ENCODE results near the gene RTN1.

RTN1 gene

DNA sequence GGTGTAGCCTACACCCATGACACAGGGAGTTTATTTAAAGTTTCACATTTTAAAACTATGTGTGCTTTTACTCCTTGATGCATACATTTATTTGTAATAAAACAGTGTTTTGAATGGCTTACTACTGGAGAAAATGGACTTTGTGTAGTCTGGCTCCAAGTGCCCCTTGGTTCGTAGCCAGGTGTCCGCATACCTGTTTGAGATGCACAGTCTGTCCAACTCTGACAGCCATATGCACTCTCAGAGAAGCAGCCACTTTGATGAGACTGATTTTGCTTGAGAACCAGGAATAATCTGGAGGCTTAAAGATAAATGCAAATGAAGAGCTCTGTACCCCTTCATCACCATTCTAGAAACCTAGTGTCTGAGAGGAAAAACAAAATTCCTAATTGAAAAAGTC is 24.0 kb downstream of the RTN1 start:
- no peak for DNase-seq (ENCODE audit: low spot score)
- Histone ChIP-seq H3K27ac (ENCODE audit: poor library complexity, severe bottlenecking) (no peak overlapping the region), H3K9me3 (ENCODE audit: severe bottlenecking) (no peaks in the 10 kb centered on the region), H3K4me3 (ENCODE audit: severe bottlenecking) (no peak overlapping the region), H3K27me3 (ENCODE audit: insufficient read depth, poor library complexity, severe bottlenecking) (peaks cover 44% of the 10 kb centered on the region), H3K4me1 (ENCODE audit: insufficient read depth, poor library complexity, severe bottlenecking) (no peaks in the 10 kb centered on the region), H3K36me3 (ENCODE audit: low read depth) (no peaks in the 10 kb centered on the region)
- no peak for ATAC-seq (ENCODE audit: low read depth)
- TF ChIP-seq CTCF (IDR thresholded peaks at IDR 0.05; ENCODE audit: poor library complexity, severe bottlenecking) = no peak

DNA sequence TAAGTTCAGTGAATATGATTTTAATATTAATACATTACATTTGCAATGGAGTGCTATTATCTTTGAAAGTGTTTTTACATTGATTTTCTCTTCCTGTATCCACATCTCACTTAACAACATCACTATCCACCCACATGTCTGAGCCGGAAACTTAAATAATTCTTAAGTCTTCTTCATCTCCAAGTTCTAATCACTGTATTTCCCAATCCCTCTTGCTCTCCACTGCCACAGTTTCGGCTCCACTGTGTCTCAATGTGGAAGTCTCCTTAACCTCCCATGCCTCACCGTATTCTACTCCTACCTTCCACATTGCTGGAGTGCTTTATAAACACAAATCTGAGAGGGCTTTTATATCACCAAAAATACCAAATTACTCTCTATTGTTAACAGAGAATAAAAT is 25.3 kb downstream of the RTN1 start:
- no peak overlapping the region for H3K4me3 ChIP-seq (ENCODE audit: severe bottlenecking)
- DNase-seq (ENCODE audit: low spot score) (no peak), ATAC-seq (ENCODE audit: low read depth) (no peak)
- TF ChIP-seq CTCF (IDR thresholded peaks at IDR 0.05; ENCODE audit: poor library complexity, severe bottlenecking) = no peak
- no peaks in the 10 kb centered on the region for H3K9me3 ChIP-seq (ENCODE audit: severe bottlenecking)
- H3K36me3 ChIP-seq (ENCODE audit: low read depth) = no peaks in the 10 kb centered on the region
- peaks cover 51% of the 10 kb centered on the region for H3K27me3 ChIP-seq (ENCODE audit: insufficient read depth, poor library complexity, severe bottlenecking)
- H3K4me1 ChIP-seq (ENCODE audit: insufficient read depth, poor library complexity, severe bottlenecking) = no peaks in the 10 kb centered on the region
- H3K27ac ChIP-seq (ENCODE audit: poor library complexity, severe bottlenecking) = no peak overlapping the region

DNA sequence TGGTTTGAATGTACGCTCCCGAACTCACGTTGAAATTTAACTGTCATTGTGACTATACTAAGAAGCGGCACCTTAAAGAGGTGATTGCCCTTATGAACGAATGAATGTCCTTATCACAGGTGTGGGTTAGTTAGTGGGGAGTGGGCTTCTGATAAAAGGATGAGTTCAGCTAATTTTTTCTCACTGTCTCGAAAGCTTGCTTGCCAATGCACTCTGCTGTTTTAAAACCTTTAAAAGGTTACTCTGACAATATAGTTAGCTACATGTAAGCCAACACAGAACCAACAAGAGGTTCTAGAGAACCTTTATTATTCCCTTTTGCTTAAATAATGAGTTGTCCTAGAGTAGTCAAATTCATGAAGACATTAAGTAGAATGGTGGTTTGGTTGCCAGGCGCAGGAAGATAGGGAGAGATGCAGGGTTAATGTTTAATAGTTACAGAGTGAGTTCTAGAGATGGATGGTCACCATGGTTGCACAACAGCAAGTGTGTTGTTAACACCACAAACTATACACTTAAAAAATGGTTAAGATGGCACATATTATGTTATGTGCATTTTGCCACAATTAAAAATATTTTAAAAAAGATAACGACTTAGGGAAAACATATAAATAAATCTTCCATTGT is 26.3 kb downstream of the RTN1 start:
- no peaks in the 10 kb centered on the region for H3K4me1 ChIP-seq (ENCODE audit: insufficient read depth, poor library complexity, severe bottlenecking)
- no peaks in the 10 kb centered on the region for H3K36me3 ChIP-seq (ENCODE audit: low read depth)
- no peak overlapping the region for H3K27ac ChIP-seq (ENCODE audit: poor library complexity, severe bottlenecking)
- ATAC-seq (ENCODE audit: low read depth) (no peak), DNase-seq (ENCODE audit: low spot score) (no peak)
- TF ChIP-seq CTCF (IDR thresholded peaks at IDR 0.05; ENCODE audit: poor library complexity, severe bottlenecking) = no peak
- H3K27me3 ChIP-seq (ENCODE audit: insufficient read depth, poor library complexity, severe bottlenecking) = peaks cover 57% of the 10 kb centered on the region
- no peak overlapping the region for H3K4me3 ChIP-seq (ENCODE audit: severe bottlenecking)
- H3K9me3 ChIP-seq (ENCODE audit: severe bottlenecking) = no peaks in the 10 kb centered on the region

DNA sequence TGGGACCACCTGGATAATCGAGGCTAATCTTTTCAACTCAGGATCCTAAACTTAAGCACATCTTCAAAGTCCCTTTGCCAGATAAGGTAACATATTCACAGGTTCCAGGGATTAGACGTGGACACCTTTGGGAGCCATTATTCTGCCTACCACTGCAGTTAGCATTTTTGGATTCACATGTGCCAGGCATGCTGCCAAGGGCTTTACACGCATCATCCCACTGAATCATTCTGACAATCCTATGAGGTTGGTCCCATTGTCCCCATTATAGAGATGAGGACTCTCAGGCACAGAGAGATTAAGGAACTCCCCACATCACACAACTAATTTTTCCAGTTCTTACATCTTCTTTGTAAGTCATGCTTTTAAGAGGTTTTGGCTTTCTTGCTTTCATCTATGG is 34.5 kb downstream of the RTN1 start:
- Histone ChIP-seq H3K9me3 (ENCODE audit: severe bottlenecking) (no peaks in the 10 kb centered on the region), H3K27me3 (ENCODE audit: insufficient read depth, poor library complexity, severe bottlenecking) (peaks cover 46% of the 10 kb centered on the region), H3K4me3 (ENCODE audit: severe bottlenecking) (no peak overlapping the region), H3K36me3 (ENCODE audit: low read depth) (no peaks in the 10 kb centered on the region), H3K4me1 (ENCODE audit: insufficient read depth, poor library complexity, severe bottlenecking) (no peaks in the 10 kb centered on the region), H3K27ac (ENCODE audit: poor library complexity, severe bottlenecking) (no peak overlapping the region)
- TF ChIP-seq CTCF (IDR thresholded peaks at IDR 0.05; ENCODE audit: poor library complexity, severe bottlenecking) = no peak
- DNase-seq (ENCODE audit: low spot score) (no peak), ATAC-seq (ENCODE audit: low read depth) (no peak)

DNA sequence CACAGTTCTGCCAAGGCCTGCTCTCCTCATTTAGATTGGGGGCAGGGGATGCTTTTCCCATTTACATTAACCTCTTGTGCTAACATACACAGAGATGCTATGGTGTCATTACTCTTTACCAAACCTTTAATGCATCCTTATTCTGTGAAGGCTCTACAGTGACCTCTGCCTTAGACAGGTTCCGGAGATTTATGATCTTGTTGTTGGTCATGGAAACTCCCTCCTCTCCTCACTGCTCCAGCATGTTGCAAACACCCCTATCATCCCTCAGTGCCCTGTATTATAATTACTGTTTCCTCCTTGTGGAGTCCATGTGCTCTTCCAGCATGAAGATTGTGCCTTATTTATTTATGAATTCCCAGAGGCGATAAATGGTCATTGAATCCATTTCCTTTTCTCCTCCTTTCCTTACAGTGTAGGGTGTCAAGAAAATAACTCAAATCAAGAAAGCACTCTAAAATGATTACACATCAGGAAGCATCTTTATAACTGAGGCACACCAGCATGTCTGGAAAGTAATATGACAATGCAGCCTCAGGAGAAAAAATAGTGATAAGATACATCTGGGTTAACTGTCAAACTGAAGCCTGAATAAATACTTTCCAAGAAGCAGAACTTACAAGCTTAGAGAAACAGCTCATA is 37.8 kb downstream of the RTN1 start:
- Histone ChIP-seq H3K36me3 (ENCODE audit: low read depth) (no peaks in the 10 kb centered on the region), H3K9me3 (ENCODE audit: severe bottlenecking) (no peaks in the 10 kb centered on the region), H3K27me3 (ENCODE audit: insufficient read depth, poor library complexity, severe bottlenecking) (peaks cover 21% of the 10 kb centered on the region), H3K4me1 (ENCODE audit: insufficient read depth, poor library complexity, severe bottlenecking) (no peaks in the 10 kb centered on the region), H3K4me3 (ENCODE audit: severe bottlenecking) (no peak overlapping the region), H3K27ac (ENCODE audit: poor library complexity, severe bottlenecking) (no peak overlapping the region)
- ATAC-seq (ENCODE audit: low read depth) (no peak), DNase-seq (ENCODE audit: low spot score) (no peak)
- TF ChIP-seq CTCF (IDR thresholded peaks at IDR 0.05; ENCODE audit: poor library complexity, severe bottlenecking) = no peak

Measured in RWPE2 (cell line).